GM12878 (cell line): ENCODE data around the gene SBNO2. TPM values are rescaled to one million over a fixed set of nuclear protein-coding genes. Genes with fewer than 3 reads are reported as not detected.

Experiments used
- DPF2 ChIP-seq: fragments of 450-650 bp; IDR thresholded peaks from 2 replicates; pipeline ENCODE4 v1.6.1; 2017; ENCODE audit warnings: mild to moderate bottlenecking
- EP300 ChIP-seq, 2 experiments: fragments of 150-350 bp in 1 of 2; IDR thresholded peaks; 2 replicates each; pipeline ENCODE4 v1.6.1; 2011 to 2012; ENCODE audit warnings: low read depth in 2 of 2, low read length in 2 of 2, borderline replicate concordance in 1 of 2, improper control_type of control experiment in 1 of 2, inconsistent platforms in 1 of 2; ENCODE audit not compliant: control insufficient read depth in 1 of 2
- FOXK2 ChIP-seq: fragments of 450-650 bp; IDR thresholded peaks from 2 replicates; pipeline ENCODE4 v1.6.1; 2017; ENCODE audit warnings: mild to moderate bottlenecking, moderate library complexity
- GABPA ChIP-seq: IDR thresholded peaks from 2 replicates; pipeline ENCODE4 v1.6.1; 2014; ENCODE audit warnings: antibody characterized with exemption, low read depth, mild to moderate bottlenecking, inconsistent platforms
- KLF5 ChIP-seq: fragments of 450-650 bp; IDR thresholded peaks from 2 replicates; pipeline ENCODE4 v1.6.1; 2014; ENCODE audit warnings: mild to moderate bottlenecking; ENCODE audit not compliant: partially characterized antibody
- NFYB ChIP-seq: IDR thresholded peaks from 2 replicates; pipeline ENCODE4 v1.6.1; 2011; ENCODE audit warnings: low read depth, mild to moderate bottlenecking, low read length, improper control_type of control experiment, moderate library complexity; ENCODE audit not compliant: insufficient read depth
- NR2C1 ChIP-seq: fragments of 450-650 bp; IDR thresholded peaks from 2 replicates; pipeline ENCODE4 v1.6.1; 2017; ENCODE audit warnings: antibody characterized with exemption, mild to moderate bottlenecking, moderate library complexity
- PML ChIP-seq: IDR thresholded peaks from 2 replicates; pipeline ENCODE4 v1.6.1; 2012; ENCODE audit warnings: low read length, inconsistent platforms
- POLR2A ChIP-seq: IDR thresholded peaks from 2 replicates; pipeline ENCODE4 v1.6.1; 2011; ENCODE audit warnings: low read depth, mild to moderate bottlenecking, low read length
- POLR2AphosphoS2 ChIP-seq: IDR thresholded peaks from 2 replicates; pipeline ENCODE4 v1.6.1; 2011; ENCODE audit warnings: low read depth, mild to moderate bottlenecking, low read length, improper control_type of control experiment, moderate library complexity
- RUNX3 ChIP-seq: IDR thresholded peaks from 2 replicates; pipeline ENCODE4 v1.6.1; 2012; ENCODE audit warnings: low read length, inconsistent platforms
- polyA plus RNA-seq, 11 experiments: library from polyadenylated mRNA; depleted of rRNA in 4 of 11; unstranded in 6 of 11; stranded (reverse) in 5 of 11; fragments of >200 nt; fragmentation: Nextera tagmentation in 4 of 11; fragmentation: Illumina TruSeq in 1 of 11; extraction: Ambion mirVana in 4 of 11; extraction: Trizol in 1 of 11; gene quantifications; 1 replicate in 1 of 11; 2 replicates in 10 of 11; pipeline versions ENCODE4 v1.2.1 to v1.2.3, GENCODE V29; 2011 to 2016; ENCODE audit warnings: inconsistent platforms in 2 of 11, missing spikeins in 2 of 11, low read depth in 1 of 11
- total RNA-seq, 4 experiments: library from RNA; depleted of rRNA in 3 of 4; stranded (reverse); fragments of >200 nt in 3 of 4; fragmentation: Illumina TruSeq in 1 of 4; extraction: Trizol in 1 of 4; gene quantifications; 2 replicates each; pipeline versions ENCODE4 v1.2.1 to v1.2.3, GENCODE V29; 2013 to 2021
- TF ChIP-seq, protein P1 (sequence below): IDR thresholded peaks from 2 replicates; pipeline ENCODE4 v1.6.1; 2011; ENCODE audit warnings: borderline replicate concordance, low read depth, mild to moderate bottlenecking, moderate library complexity, low read length; ENCODE audit not compliant: insufficient read depth, poor library complexity, severe bottlenecking
- TF ChIP-seq, protein P2 (sequence below): fragments of 150-350 bp; IDR thresholded peaks from 2 replicates; pipeline ENCODE4 v1.6.1; 2014; ENCODE audit warnings: mild to moderate bottlenecking, low read depth, low read length
- TF ChIP-seq, protein P3 (sequence below): fragments of 450-650 bp; IDR thresholded peaks from 2 replicates; pipeline ENCODE4 v1.6.1; 2017; ENCODE audit warnings: low read depth, mild to moderate bottlenecking, moderate library complexity
- TF ChIP-seq, protein P4 (sequence below): fragments of 450-650 bp; IDR thresholded peaks from 2 replicates; pipeline ENCODE4 v1.6.1; 2017; ENCODE audit warnings: borderline replicate concordance
- TF ChIP-seq, protein P5 (sequence below): IDR thresholded peaks from 2 replicates; pipeline ENCODE4 v1.6.1; 2011; ENCODE audit warnings: low read depth, low read length, improper control_type of control experiment, borderline replicate concordance
- TF ChIP-seq, protein P6 (sequence below): fragments of 450-650 bp; IDR thresholded peaks from 2 replicates; pipeline ENCODE4 v1.6.1; 2017; ENCODE audit warnings: mild to moderate bottlenecking, low read depth, inconsistent platforms; ENCODE audit not compliant: poor library complexity, severe bottlenecking

Gene SBNO2
- total and polyA plus RNA-seq, 10 of the 15 experiments (the other 5 are each of a cell fraction or from before 2014, with no cell fraction given), result 0.08 to 44.6 (median 5.4) TPM

DNA sequence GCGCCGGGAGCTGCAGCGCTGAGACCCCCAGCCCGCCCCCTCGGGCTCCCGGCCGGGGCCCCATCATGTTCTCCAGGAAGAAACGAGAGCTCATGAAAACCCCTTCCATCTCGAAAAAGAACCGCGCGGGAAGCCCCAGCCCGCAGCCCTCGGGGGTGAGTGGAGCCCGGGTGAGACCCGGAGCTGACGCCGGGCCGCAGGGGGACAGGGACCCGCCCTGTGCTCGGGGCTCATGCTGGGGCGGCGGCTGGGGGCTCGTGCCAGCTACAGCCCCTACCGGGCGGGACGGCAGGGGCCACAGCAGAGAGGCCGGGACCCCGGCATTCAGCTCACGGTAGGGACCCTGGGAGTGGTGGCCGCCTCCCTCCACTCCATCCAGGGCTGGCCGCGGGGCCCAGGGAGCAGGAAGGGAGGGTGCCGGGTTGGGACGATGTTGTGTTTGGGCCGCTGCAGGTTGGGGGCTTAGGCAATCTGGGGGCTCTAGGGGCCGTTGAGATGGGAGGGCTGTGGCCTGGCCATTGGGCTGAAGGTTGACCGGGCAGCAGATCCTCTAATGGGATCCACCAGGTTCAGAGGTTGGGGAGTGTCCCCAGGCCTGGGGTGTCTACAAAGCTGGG is 106.6 kb downstream of the SBNO2 start (continued):
- TF ChIP-seq NFYB, result no peak
- no peak for TF ChIP-seq NR2C1
- TF ChIP-seq, protein P1, sequence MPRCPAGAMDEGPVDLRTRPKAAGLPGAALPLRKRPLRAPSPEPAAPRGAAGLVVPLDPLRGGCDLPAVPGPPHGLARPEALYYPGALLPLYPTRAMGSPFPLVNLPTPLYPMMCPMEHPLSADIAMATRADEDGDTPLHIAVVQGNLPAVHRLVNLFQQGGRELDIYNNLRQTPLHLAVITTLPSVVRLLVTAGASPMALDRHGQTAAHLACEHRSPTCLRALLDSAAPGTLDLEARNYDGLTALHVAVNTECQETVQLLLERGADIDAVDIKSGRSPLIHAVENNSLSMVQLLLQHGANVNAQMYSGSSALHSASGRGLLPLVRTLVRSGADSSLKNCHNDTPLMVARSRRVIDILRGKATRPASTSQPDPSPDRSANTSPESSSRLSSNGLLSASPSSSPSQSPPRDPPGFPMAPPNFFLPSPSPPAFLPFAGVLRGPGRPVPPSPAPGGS, result peak; percentile 1
- TF ChIP-seq, protein P2, sequence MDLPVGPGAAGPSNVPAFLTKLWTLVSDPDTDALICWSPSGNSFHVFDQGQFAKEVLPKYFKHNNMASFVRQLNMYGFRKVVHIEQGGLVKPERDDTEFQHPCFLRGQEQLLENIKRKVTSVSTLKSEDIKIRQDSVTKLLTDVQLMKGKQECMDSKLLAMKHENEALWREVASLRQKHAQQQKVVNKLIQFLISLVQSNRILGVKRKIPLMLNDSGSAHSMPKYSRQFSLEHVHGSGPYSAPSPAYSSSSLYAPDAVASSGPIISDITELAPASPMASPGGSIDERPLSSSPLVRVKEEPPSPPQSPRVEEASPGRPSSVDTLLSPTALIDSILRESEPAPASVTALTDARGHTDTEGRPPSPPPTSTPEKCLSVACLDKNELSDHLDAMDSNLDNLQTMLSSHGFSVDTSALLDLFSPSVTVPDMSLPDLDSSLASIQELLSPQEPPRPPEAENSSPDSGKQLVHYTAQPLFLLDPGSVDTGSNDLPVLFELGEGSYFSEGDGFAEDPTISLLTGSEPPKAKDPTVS, result no peak
- TF ChIP-seq RUNX3, result peak; percentile 2; the same call in 1 of the 2 replicates
- TF ChIP-seq, protein P3, sequence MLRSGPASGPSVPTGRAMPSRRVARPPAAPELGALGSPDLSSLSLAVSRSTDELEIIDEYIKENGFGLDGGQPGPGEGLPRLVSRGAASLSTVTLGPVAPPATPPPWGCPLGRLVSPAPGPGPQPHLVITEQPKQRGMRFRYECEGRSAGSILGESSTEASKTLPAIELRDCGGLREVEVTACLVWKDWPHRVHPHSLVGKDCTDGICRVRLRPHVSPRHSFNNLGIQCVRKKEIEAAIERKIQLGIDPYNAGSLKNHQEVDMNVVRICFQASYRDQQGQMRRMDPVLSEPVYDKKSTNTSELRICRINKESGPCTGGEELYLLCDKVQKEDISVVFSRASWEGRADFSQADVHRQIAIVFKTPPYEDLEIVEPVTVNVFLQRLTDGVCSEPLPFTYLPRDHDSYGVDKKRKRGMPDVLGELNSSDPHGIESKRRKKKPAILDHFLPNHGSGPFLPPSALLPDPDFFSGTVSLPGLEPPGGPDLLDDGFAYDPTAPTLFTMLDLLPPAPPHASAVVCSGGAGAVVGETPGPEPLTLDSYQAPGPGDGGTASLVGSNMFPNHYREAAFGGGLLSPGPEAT, result peak; percentile 42; the same call in 1 of the 2 replicates
- TF ChIP-seq, protein P4, sequence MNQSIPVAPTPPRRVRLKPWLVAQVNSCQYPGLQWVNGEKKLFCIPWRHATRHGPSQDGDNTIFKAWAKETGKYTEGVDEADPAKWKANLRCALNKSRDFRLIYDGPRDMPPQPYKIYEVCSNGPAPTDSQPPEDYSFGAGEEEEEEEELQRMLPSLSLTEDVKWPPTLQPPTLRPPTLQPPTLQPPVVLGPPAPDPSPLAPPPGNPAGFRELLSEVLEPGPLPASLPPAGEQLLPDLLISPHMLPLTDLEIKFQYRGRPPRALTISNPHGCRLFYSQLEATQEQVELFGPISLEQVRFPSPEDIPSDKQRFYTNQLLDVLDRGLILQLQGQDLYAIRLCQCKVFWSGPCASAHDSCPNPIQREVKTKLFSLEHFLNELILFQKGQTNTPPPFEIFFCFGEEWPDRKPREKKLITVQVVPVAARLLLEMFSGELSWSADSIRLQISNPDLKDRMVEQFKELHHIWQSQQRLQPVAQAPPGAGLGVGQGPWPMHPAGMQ, result no peak
- no peak for TF ChIP-seq EP300 (IDR thresholded peaks at IDR 0.05; ENCODE audit: borderline replicate concordance in 1 of 2, control insufficient read depth in 1 of 2, low read depth in 2 of 2, low read length in 2 of 2)
- no peak for TF ChIP-seq KLF5
- TF ChIP-seq, protein P5, sequence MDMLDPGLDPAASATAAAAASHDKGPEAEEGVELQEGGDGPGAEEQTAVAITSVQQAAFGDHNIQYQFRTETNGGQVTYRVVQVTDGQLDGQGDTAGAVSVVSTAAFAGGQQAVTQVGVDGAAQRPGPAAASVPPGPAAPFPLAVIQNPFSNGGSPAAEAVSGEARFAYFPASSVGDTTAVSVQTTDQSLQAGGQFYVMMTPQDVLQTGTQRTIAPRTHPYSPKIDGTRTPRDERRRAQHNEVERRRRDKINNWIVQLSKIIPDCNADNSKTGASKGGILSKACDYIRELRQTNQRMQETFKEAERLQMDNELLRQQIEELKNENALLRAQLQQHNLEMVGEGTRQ, result no peak
- peak; percentile 25; the same call in 1 of the 2 replicates for TF ChIP-seq DPF2
- no peak; the same call in 1 of the 2 replicates for TF ChIP-seq POLR2A
- TF ChIP-seq PML, result no peak
- TF ChIP-seq GABPA, result no peak
- TF ChIP-seq, protein P6, sequence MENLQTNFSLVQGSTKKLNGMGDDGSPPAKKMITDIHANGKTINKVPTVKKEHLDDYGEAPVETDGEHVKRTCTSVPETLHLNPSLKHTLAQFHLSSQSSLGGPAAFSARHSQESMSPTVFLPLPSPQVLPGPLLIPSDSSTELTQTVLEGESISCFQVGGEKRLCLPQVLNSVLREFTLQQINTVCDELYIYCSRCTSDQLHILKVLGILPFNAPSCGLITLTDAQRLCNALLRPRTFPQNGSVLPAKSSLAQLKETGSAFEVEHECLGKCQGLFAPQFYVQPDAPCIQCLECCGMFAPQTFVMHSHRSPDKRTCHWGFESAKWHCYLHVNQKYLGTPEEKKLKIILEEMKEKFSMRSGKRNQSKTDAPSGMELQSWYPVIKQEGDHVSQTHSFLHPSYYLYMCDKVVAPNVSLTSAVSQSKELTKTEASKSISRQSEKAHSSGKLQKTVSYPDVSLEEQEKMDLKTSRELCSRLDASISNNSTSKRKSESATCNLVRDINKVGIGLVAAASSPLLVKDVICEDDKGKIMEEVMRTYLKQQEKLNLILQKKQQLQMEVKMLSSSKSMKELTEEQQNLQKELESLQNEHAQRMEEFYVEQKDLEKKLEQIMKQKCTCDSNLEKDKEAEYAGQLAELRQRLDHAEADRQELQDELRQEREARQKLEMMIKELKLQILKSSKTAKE, result no peak
- no peak for TF ChIP-seq FOXK2
- TF ChIP-seq POLR2AphosphoS2, result no peak
